PC-9 (cell line): ENCODE measurements around the gene DRGX. TPM values are rescaled to one million over a fixed set of nuclear protein-coding genes. Genes with fewer than 3 reads are reported as not detected.

Experiments used
- BruUV-seq: library from RNA; stranded (reverse); fragments of 400-500 nt; replicated peaks from 2 replicates; lab custom pipeline; 2021; lab: Mats Ljungman, UMichigan
- CTCF ChIA-PET: fragments of 300-600 bp; sonication (Branson Sonifier 250); formaldehyde crosslinking; loops from one replicate; lab custom pipeline; 2022; ENCODE audit warnings: antibody characterized with exemption; lab: Charles Lee
- POLR2A ChIA-PET: fragments of 300-600 bp; sonication (Branson Sonifier 250); formaldehyde crosslinking; loops from one replicate; lab custom pipeline; 2022; ENCODE audit warnings: antibody characterized with exemption; ENCODE audit not compliant: unreplicated experiment; lab: Charles Lee
- DNase-seq, 2 experiments: peaks; one replicate each; pipeline versions ENCODE4 v3.0.0 to v3.0.0-alpha.2; 2015 to 2022; ENCODE audit warnings: mixed read lengths in 1 of 2
- H2AFZ ChIP-seq: fragments of 200-600 bp; sonication (generic); 2 replicates; pipeline ENCODE4 v1.8.1; 2017; ENCODE audit warnings: antibody characterized with exemption
- H3F3A ChIP-seq: fragments of 200-600 bp; sonication (generic); 2 replicates; pipeline ENCODE4 v1.8.1; 2017; ENCODE audit warnings: antibody characterized with exemption, mild to moderate bottlenecking, low read depth; ENCODE audit not compliant: insufficient read depth
- H3K27ac ChIP-seq: fragments of 200-600 bp; sonication (generic); 2 replicates; pipeline ENCODE4 v1.6.1; 2016; ENCODE audit warnings: mixed run types
- H3K27me3 ChIP-seq: fragments of 200-600 bp; sonication (generic); 2 replicates; pipeline ENCODE4 v1.6.1; 2016; ENCODE audit warnings: low read depth, mixed run types; ENCODE audit not compliant: insufficient read depth
- H3K36me3 ChIP-seq: fragments of 200-600 bp; sonication (generic); 2 replicates; pipeline ENCODE4 v1.6.1; 2016; ENCODE audit warnings: low read depth, mixed run types
- H3K4me1 ChIP-seq: fragments of 200-600 bp; sonication (generic); replicated peaks from 2 replicates; pipeline ENCODE4 v1.6.1; 2016; ENCODE audit warnings: mixed run types; ENCODE audit not compliant: insufficient read depth
- H3K4me2 ChIP-seq: fragments of 200-600 bp; sonication (generic); 2 replicates; pipeline ENCODE4 v1.6.1; 2017; ENCODE audit warnings: mixed run types
- H3K4me3 ChIP-seq: fragments of 200-600 bp; sonication (generic); 2 replicates; pipeline ENCODE4 v1.6.1; 2016; ENCODE audit warnings: mixed run types
- H3K79me2 ChIP-seq: fragments of 200-600 bp; sonication (generic); 2 replicates; pipeline ENCODE4 v1.6.1; 2017; ENCODE audit warnings: low read depth, mixed run types
- H3K9me2 ChIP-seq: fragments of 200-600 bp; sonication (generic); 2 replicates; pipeline ENCODE4 v1.8.1; 2017; ENCODE audit warnings: mild to moderate bottlenecking; ENCODE audit not compliant: insufficient read depth
- H3K9me3 ChIP-seq: fragments of 200-600 bp; sonication (generic); 2 replicates; pipeline ENCODE4 v1.8.1; 2016; ENCODE audit warnings: low read depth; ENCODE audit not compliant: insufficient read depth
- H4K20me1 ChIP-seq: fragments of 200-600 bp; sonication (generic); 2 replicates; pipeline ENCODE4 v1.8.1; 2017; ENCODE audit not compliant: insufficient read depth
- EZH2 ChIP-seq: fragments of 200-600 bp; sonication (generic); IDR thresholded peaks from 2 replicates; pipeline ENCODE4 v1.8.0; 2017; ENCODE audit warnings: antibody characterized with exemption, low read depth
- intact Hi-C: fragments of 100-400 bp; cut with micrococcal nuclease; formaldehyde crosslinking; loops from one replicate; pipeline ENCODE4 v1.10.0; 2022; ENCODE audit not compliant: unreplicated experiment
- total RNA-seq: library from RNA; stranded (reverse); gene quantifications from 2 replicates; pipeline ENCODE4 v1.2.3, GENCODE V29; 2021
- TF ChIP-seq, protein P1 (sequence below): fragments of 200-600 bp; sonication (generic); conservative IDR thresholded peaks from 2 replicates; pipeline ENCODE4 v1.6.1; 2017; ENCODE audit warnings: mixed run types, antibody characterized with exemption, mild to moderate bottlenecking, moderate library complexity

Gene DRGX
- total RNA-seq, 1 experiment from 2014 or later = not detected

- H3K27ac ChIP-seq = no peak overlapping the region
- H4K20me1 ChIP-seq = peaks cover 2% of the 10 kb centered on the region; the same call in 1 of the 2 replicates
- DNase-seq = no peak
- intact Hi-C loops = no loop called here
- no peak overlapping the region for H3K4me2 ChIP-seq
- H3K9me3 ChIP-seq = no peaks in the 10 kb centered on the region
- no peaks in the 10 kb centered on the region for H3K79me2 ChIP-seq
- peaks cover 7% of the 10 kb centered on the region for H3K4me1 ChIP-seq
- ChIA-PET POLR2A (no interaction called here), CTCF (no interaction called here)
- TF ChIP-seq EZH2 = no peak
- peaks cover 15% of the 10 kb centered on the region; the same call in 1 of the 2 replicates for H3F3A ChIP-seq
- no peaks in the 10 kb centered on the region for H3K36me3 ChIP-seq
- no peak overlapping the region for H2AFZ ChIP-seq
- peaks cover 9% of the 10 kb centered on the region for H3K27me3 ChIP-seq
- BruUV-seq = no TSS peak
- no peaks in the 10 kb centered on the region for H3K9me2 ChIP-seq
- H3K4me3 ChIP-seq = no peak overlapping the region
These were observed 11.5 kb downstream of the DRGX start for GRCh38 chr10:49384268-49384953.

DNA sequence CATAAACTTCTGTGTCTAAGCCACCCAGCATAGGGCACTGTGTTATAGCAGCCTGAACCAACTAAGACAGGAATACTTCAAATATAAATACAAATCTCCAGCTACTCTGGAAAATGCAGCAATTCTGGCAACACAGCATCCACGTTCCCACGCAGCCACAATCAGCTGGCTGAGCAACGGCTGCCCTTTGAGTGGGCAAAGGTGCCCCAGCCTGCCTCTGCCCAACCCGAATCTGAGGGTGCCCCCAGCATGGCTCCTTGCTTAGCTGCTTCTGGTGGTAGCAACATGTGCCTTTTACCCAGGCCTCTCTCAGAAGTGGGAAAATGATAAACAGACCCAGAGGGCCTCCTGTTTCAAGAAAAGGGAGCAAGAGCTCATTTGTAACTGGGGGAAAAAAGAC, 12.0 kb downstream of the DRGX start:
- BruUV-seq = no TSS peak
- no peak for DNase-seq
- no peak overlapping the region for H2AFZ ChIP-seq
- no peaks in the 10 kb centered on the region for H3K36me3 ChIP-seq
- ChIA-PET CTCF (no interaction called here), POLR2A (no interaction called here)
- no peaks in the 10 kb centered on the region; the same call in 1 of the 2 replicates for H4K20me1 ChIP-seq
- H3K4me3 ChIP-seq = no peak overlapping the region
- no peaks in the 10 kb centered on the region for H3K79me2 ChIP-seq
- H3F3A ChIP-seq = peaks cover 15% of the 10 kb centered on the region; the same call in 1 of the 2 replicates
- H3K4me2 ChIP-seq = no peak overlapping the region
- intact Hi-C loops = no loop called here
- H3K4me1 ChIP-seq = peaks cover 7% of the 10 kb centered on the region
- peaks cover 9% of the 10 kb centered on the region for H3K27me3 ChIP-seq
- H3K27ac ChIP-seq = no peak overlapping the region
- H3K9me3 ChIP-seq = no peaks in the 10 kb centered on the region
- no peaks in the 10 kb centered on the region for H3K9me2 ChIP-seq
- TF ChIP-seq, protein P1, sequence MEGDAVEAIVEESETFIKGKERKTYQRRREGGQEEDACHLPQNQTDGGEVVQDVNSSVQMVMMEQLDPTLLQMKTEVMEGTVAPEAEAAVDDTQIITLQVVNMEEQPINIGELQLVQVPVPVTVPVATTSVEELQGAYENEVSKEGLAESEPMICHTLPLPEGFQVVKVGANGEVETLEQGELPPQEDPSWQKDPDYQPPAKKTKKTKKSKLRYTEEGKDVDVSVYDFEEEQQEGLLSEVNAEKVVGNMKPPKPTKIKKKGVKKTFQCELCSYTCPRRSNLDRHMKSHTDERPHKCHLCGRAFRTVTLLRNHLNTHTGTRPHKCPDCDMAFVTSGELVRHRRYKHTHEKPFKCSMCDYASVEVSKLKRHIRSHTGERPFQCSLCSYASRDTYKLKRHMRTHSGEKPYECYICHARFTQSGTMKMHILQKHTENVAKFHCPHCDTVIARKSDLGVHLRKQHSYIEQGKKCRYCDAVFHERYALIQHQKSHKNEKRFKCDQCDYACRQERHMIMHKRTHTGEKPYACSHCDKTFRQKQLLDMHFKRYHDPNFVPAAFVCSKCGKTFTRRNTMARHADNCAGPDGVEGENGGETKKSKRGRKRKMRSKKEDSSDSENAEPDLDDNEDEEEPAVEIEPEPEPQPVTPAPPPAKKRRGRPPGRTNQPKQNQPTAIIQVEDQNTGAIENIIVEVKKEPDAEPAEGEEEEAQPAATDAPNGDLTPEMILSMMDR = no peak
- TF ChIP-seq EZH2 = no peak

DNA sequence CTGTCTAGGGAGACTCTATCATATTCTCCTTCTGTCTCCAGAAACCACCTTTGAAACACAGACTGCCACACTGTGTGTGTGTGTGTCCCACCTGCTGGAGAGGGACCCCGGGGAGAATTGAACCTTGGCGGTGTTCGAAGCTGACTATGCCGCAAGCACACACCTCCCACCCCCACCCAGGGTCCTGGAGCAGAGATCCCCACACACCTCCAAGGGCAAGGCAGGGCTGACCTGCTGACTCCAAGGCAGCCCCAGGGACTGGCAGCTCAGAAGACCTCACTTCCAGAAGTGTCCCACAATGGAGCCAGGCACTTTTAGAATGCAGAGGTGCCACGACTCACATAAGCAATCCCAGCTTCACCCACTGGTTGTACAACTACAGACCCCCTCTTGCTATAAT, 13.1 kb downstream of the DRGX start:
- H3K4me2 ChIP-seq = no peak overlapping the region
- CTCF ChIA-PET = no interaction called here
- H3F3A ChIP-seq = peaks cover 11% of the 10 kb centered on the region; the same call in 1 of the 2 replicates
- H3K9me2 ChIP-seq = no peaks in the 10 kb centered on the region
- POLR2A ChIA-PET = no interaction called here
- intact Hi-C loops = no loop called here
- H3K9me3 ChIP-seq = no peaks in the 10 kb centered on the region
- peaks cover 9% of the 10 kb centered on the region for H3K27me3 ChIP-seq
- H4K20me1 ChIP-seq = no peaks in the 10 kb centered on the region
- H3K4me3 ChIP-seq = no peak overlapping the region
- no peak overlapping the region for H2AFZ ChIP-seq
- BruUV-seq = no TSS peak
- peaks cover 7% of the 10 kb centered on the region for H3K4me1 ChIP-seq
- no peak for DNase-seq
- H3K79me2 ChIP-seq = no peaks in the 10 kb centered on the region
- no peak overlapping the region for H3K27ac ChIP-seq
- H3K36me3 ChIP-seq = no peaks in the 10 kb centered on the region
- TF ChIP-seq, protein P1 = no peak
- TF ChIP-seq EZH2 = no peak
